ENCODE measurements around the gene C9orf50.

C9orf50 gene

GRCh38 chr9:129628709-129629108 lies 7.8 kb upstream of the C9orf50 start:
- Histone ChIP-seq H3K36me3 (ENCODE audit: control insufficient read depth in 2 of 2, insufficient read depth in 1 of 2, low read length in 2 of 2) (peaks cover 0 to 61% of the 10 kb centered on the region in 2 experiments; a peak in 1 of 3 replicates), H3K27ac (ENCODE audit: extremely low read depth, low read depth, low read length) (no peak overlapping the region), H3K4me1 (ENCODE audit: control insufficient read depth, insufficient read depth, low read length) (peaks cover 3% of the 10 kb centered on the region; the same call in 1 of the 2 replicates), H3K9me3 (ENCODE audit: control insufficient read depth, insufficient read depth, low read depth, low read length) (no peaks in the 10 kb centered on the region), H3K4me3 (ENCODE audit: low read depth, low read length) (no peak overlapping the region)
- ChIA-PET CTCF (interaction anchor here (1.5 to 23.4 kb wide), 5 partner anchors 12 to 493 kb away, joined by 5 to 507 read pairs (median 9); no protein-coding TSS in a partner anchor), POLR2A (interaction anchor here (0.5 to 1.4 kb wide), 3 partner anchors 9 to 513 kb away, joined by 4 to 7 read pairs (median 4); no protein-coding TSS in a partner anchor)
- TF ChIP-seq ZBTB8A (tag by site-specific recombination; IDR thresholded peaks at IDR 0.05) (0 out of 2 replicates have a peak, but pooled peaks have one; percentile 10), ZNF121 (tag by site-specific recombination; IDR thresholded peaks at IDR 0.05) (peak; percentile 57; the same call in 1 of the 2 replicates), ZIC2 (tag by site-specific recombination; IDR thresholded peaks at IDR 0.05) (no peak), HOXC10 (CRISPR knock-in tag; IDR thresholded peaks at IDR 0.05) (no peak)
- TF ChIP-seq, protein P1, sequence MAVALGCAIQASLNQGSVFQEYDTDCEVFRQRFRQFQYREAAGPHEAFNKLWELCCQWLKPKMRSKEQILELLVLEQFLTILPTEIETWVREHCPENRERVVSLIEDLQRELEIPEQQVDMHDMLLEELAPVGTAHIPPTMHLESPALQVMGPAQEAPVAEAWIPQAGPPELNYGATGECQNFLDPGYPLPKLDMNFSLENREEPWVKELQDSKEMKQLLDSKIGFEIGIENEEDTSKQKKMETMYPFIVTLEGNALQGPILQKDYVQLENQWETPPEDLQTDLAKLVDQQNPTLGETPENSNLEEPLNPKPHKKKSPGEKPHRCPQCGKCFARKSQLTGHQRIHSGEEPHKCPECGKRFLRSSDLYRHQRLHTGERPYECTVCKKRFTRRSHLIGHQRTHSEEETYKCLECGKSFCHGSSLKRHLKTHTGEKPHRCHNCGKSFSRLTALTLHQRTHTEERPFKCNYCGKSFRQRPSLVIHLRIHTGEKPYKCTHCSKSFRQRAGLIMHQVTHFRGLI (tag by site-specific recombination; IDR thresholded peaks at IDR 0.05): no peak

DNA sequence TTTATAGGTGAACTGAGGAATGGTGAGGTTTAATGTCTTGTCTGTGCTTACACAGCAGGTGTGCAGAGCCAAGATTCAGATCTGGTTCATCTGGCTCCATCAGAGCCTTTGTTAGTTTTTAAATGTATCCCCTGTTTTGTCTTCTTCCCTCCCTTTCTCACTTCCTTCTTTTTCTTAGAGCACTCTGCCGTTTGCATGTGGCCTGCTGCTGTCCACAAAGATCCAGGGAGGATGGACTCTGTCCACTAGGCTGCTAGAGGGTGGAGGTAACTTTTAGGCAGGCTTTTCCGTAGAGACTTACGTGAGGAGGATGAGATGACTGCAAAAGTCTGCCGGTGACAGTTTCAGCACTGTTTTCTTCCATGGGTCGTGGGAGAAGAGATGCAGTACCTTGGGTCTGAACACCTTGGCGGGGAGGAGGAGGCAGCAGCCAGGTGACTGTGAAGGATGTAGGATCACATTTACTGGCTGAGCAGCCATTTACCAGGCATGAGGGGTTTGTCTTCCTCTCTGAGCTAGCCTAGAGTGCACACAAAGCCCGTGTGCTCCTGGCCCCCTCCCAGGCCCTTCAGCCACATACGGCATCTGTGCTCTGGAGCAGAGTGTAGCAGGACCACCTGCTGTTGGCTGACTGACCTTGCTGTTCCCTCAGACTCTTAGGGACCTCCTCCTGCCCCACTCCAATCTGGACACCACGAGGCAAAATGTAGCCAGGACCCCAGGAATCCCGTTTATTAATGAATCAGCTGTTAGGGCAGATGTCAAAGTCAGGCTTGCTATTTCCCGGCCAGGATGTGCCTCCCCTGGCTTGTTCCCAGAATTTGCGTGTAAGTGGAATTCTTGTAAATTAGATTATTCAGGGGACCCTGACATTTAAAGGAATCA lies 6.9 kb upstream of the C9orf50 start:
- no peak overlapping the region for H3K4me3 ChIP-seq (ENCODE audit: low read depth, low read length)
- ChIA-PET POLR2A (interaction anchor here (0.6 to 3.7 kb wide), 3 partner anchors 11 to 512 kb away, joined by 4 to 57 read pairs (median 4); no protein-coding TSS in a partner anchor), CTCF (interaction anchor here (1.3 to 23.4 kb wide), 5 partner anchors 13 to 493 kb away, joined by 4 to 507 read pairs (median 19); no protein-coding TSS in a partner anchor)
- H3K9me3 ChIP-seq (ENCODE audit: control insufficient read depth, insufficient read depth, low read depth, low read length): no peaks in the 10 kb centered on the region
- H3K27ac ChIP-seq (ENCODE audit: extremely low read depth, low read depth, low read length): no peak overlapping the region
- H3K4me1 ChIP-seq (ENCODE audit: control insufficient read depth, insufficient read depth, low read length): peaks cover 3% of the 10 kb centered on the region; the same call in 1 of the 2 replicates
- H3K36me3 ChIP-seq (ENCODE audit: control insufficient read depth in 2 of 2, insufficient read depth in 1 of 2, low read length in 2 of 2): peaks cover 0 to 52% of the 10 kb centered on the region in 2 experiments; a peak in 1 of 3 replicates
- TF ChIP-seq ZNF426 (tag by site-specific recombination; IDR thresholded peaks at IDR 0.05) (no peak), ZNF600 (tag by site-specific recombination; IDR thresholded peaks at IDR 0.05) (peak; percentile 41; the same call in 1 of the 2 replicates), ZNF560 (tag by site-specific recombination; IDR thresholded peaks at IDR 0.05; ENCODE audit: borderline replicate concordance) (no peak), ZNF202 (tag by site-specific recombination; IDR thresholded peaks at IDR 0.05; ENCODE audit: borderline replicate concordance) (no peak), ZNF146 (tag by site-specific recombination; IDR thresholded peaks at IDR 0.05) (no peak), ZNF157 (tag by site-specific recombination; IDR thresholded peaks at IDR 0.05) (no peak), ZNF610 (tag by site-specific recombination; IDR thresholded peaks at IDR 0.05; ENCODE audit: borderline replicate concordance) (no peak), ZSCAN4 (tag by site-specific recombination; IDR thresholded peaks at IDR 0.05) (no peak), ZNF621 (tag by site-specific recombination; IDR thresholded peaks at IDR 0.05) (no peak), ZNF596 (tag by site-specific recombination; IDR thresholded peaks at IDR 0.05) (no peak), ZNF211 (tag by site-specific recombination; IDR thresholded peaks at IDR 0.05; ENCODE audit: low read depth) (no peak), ZFP69B (tag by site-specific recombination; IDR thresholded peaks at IDR 0.05) (no peak), ZNF521 (tag by site-specific recombination; IDR thresholded peaks at IDR 0.05) (no peak), ZNF747 (tag by site-specific recombination; IDR thresholded peaks at IDR 0.05) (no peak), ZNF792 (tag by site-specific recombination; IDR thresholded peaks at IDR 0.05) (no peak)
- TF ChIP-seq, protein P2, sequence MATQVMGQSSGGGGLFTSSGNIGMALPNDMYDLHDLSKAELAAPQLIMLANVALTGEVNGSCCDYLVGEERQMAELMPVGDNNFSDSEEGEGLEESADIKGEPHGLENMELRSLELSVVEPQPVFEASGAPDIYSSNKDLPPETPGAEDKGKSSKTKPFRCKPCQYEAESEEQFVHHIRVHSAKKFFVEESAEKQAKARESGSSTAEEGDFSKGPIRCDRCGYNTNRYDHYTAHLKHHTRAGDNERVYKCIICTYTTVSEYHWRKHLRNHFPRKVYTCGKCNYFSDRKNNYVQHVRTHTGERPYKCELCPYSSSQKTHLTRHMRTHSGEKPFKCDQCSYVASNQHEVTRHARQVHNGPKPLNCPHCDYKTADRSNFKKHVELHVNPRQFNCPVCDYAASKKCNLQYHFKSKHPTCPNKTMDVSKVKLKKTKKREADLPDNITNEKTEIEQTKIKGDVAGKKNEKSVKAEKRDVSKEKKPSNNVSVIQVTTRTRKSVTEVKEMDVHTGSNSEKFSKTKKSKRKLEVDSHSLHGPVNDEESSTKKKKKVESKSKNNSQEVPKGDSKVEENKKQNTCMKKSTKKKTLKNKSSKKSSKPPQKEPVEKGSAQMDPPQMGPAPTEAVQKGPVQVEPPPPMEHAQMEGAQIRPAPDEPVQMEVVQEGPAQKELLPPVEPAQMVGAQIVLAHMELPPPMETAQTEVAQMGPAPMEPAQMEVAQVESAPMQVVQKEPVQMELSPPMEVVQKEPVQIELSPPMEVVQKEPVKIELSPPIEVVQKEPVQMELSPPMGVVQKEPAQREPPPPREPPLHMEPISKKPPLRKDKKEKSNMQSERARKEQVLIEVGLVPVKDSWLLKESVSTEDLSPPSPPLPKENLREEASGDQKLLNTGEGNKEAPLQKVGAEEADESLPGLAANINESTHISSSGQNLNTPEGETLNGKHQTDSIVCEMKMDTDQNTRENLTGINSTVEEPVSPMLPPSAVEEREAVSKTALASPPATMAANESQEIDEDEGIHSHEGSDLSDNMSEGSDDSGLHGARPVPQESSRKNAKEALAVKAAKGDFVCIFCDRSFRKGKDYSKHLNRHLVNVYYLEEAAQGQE (tag by site-specific recombination; IDR thresholded peaks at IDR 0.05): 0 out of 2 replicates have a peak, but pooled peaks have one; percentile 18
- TF ChIP-seq, protein P3, sequence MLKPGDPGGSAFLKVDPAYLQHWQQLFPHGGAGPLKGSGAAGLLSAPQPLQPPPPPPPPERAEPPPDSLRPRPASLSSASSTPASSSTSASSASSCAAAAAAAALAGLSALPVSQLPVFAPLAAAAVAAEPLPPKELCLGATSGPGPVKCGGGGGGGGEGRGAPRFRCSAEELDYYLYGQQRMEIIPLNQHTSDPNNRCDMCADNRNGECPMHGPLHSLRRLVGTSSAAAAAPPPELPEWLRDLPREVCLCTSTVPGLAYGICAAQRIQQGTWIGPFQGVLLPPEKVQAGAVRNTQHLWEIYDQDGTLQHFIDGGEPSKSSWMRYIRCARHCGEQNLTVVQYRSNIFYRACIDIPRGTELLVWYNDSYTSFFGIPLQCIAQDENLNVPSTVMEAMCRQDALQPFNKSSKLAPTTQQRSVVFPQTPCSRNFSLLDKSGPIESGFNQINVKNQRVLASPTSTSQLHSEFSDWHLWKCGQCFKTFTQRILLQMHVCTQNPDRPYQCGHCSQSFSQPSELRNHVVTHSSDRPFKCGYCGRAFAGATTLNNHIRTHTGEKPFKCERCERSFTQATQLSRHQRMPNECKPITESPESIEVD (tag by site-specific recombination; IDR thresholded peaks at IDR 0.05): 0 out of 2 replicates have a peak, but pooled peaks have one; percentile 20
- TF ChIP-seq, protein P4, sequence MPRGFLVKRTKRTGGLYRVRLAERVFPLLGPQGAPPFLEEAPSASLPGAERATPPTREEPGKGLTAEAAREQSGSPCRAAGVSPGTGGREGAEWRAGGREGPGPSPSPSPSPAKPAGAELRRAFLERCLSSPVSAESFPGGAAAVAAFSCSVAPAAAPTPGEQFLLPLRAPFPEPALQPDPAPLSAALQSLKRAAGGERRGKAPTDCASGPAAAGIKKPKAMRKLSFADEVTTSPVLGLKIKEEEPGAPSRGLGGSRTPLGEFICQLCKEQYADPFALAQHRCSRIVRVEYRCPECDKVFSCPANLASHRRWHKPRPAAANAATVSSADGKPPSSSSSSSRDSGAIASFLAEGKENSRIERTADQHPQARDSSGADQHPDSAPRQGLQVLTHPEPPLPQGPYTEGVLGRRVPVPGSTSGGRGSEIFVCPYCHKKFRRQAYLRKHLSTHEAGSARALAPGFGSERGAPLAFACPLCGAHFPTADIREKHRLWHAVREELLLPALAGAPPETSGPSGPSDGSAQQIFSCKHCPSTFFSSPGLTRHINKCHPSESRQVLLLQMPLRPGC (tag by site-specific recombination; IDR thresholded peaks at IDR 0.05): no peak
